ENCODE measurements around the gene TANC1.

Gene TANC1

GRCh38 chr2:158940356-158940755 lies 28.1 kb upstream of the TANC1 start:
- H3K4me3 ChIP-seq (ENCODE audit: low read depth, low read length): no peak overlapping the region
- no peak for TF ChIP-seq CTCF (IDR thresholded peaks at IDR 0.05; ENCODE audit: borderline replicate concordance, insufficient read depth, low read depth, low read length)

DNA sequence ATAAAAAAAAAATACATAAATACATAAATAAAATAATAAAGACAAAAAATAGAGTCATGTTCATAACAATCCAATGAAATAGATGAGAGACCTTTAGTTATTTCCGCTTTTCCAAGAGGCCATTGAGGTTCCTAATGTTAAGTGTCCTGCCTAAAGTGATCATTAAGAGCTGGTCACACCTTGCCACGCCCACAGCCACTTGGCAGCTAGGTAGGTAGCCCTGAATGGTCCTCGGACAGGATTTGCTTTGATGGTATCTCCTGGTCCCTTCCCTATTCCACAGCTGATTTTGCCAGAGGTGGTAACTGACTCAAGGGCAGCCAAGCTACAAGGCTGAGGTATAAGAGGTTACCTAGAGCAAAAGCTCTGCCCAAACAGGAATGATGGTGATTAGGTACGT lies 24.5 kb upstream of the TANC1 start:
- TF ChIP-seq CTCF (IDR thresholded peaks at IDR 0.05; ENCODE audit: borderline replicate concordance, insufficient read depth, low read depth, low read length): no peak
- H3K4me3 ChIP-seq (ENCODE audit: low read depth, low read length): no peak overlapping the region

GRCh38 chr2:158948964-158949699 lies 19.3 kb upstream of the TANC1 start:
- no peak for TF ChIP-seq CTCF (IDR thresholded peaks at IDR 0.05; ENCODE audit: borderline replicate concordance, insufficient read depth, low read depth, low read length)
- no peak overlapping the region for H3K4me3 ChIP-seq (ENCODE audit: low read depth, low read length)

DNA sequence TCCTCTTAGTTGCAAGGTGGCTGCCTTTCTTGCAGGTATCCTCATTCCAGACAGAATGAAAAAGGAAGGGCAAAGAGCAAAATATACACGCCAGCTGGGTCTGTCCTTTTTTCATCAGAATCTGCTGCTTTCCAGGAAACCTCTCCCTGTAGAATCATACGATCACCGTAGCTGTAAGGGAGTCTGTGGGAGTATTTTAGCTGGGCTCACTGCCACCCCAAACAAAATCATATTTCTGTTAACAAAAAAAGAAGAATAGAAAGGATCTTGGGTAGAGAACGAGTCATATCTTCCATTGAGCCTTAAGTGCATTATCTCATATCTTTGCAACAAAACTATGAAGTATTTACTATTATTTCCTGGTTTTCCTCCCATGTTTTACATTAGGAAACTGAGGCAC lies 15.0 kb upstream of the TANC1 start:
- no peak overlapping the region for H3K4me3 ChIP-seq (ENCODE audit: low read depth, low read length)
- no peak for TF ChIP-seq CTCF (IDR thresholded peaks at IDR 0.05; ENCODE audit: borderline replicate concordance, insufficient read depth, low read depth, low read length)

GRCh38 chr2:158953926-158954763 lies 14.3 kb upstream of the TANC1 start:
- TF ChIP-seq CTCF (IDR thresholded peaks at IDR 0.05; ENCODE audit: borderline replicate concordance, insufficient read depth, low read depth, low read length): no peak
- H3K4me3 ChIP-seq (ENCODE audit: low read depth, low read length): no peak overlapping the region

- no peak overlapping the region for H3K4me3 ChIP-seq (ENCODE audit: low read depth, low read length)
- no peak for TF ChIP-seq CTCF (IDR thresholded peaks at IDR 0.05; ENCODE audit: borderline replicate concordance, insufficient read depth, low read depth, low read length)
Observed at GRCh38 chr2:158955842-158956365, 12.5 kb upstream of the TANC1 start.

All from GM12875 (cell line).